B cell (primary cell): ENCODE measurements around the gene MS4A18.

Experiments
- EZH2 ChIP-seq: IDR thresholded peaks from 2 replicates; pipeline ENCODE4 v1.6.1; 2012; ENCODE audit warnings: borderline replicate concordance, low read depth, mild to moderate bottlenecking, moderate library complexity, low read length; ENCODE audit not compliant: insufficient read depth, poor library complexity, severe bottlenecking
- TF ChIP-seq, protein P1 (sequence below): fragments of 200-600 bp; IDR thresholded peaks from one replicate; pipeline ENCODE4 v1.8.0; 2022; ENCODE audit warnings: antibody characterized with exemption, mild to moderate bottlenecking

- TF ChIP-seq, protein P1, sequence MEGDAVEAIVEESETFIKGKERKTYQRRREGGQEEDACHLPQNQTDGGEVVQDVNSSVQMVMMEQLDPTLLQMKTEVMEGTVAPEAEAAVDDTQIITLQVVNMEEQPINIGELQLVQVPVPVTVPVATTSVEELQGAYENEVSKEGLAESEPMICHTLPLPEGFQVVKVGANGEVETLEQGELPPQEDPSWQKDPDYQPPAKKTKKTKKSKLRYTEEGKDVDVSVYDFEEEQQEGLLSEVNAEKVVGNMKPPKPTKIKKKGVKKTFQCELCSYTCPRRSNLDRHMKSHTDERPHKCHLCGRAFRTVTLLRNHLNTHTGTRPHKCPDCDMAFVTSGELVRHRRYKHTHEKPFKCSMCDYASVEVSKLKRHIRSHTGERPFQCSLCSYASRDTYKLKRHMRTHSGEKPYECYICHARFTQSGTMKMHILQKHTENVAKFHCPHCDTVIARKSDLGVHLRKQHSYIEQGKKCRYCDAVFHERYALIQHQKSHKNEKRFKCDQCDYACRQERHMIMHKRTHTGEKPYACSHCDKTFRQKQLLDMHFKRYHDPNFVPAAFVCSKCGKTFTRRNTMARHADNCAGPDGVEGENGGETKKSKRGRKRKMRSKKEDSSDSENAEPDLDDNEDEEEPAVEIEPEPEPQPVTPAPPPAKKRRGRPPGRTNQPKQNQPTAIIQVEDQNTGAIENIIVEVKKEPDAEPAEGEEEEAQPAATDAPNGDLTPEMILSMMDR, result no peak
- TF ChIP-seq EZH2, result no peak
Measured at GRCh38 chr11:60785136-60785535, 60.6 kb downstream of the MS4A18 start, which contains the start of gene MS4A10.
